Effector CD8-positive, alpha-beta T cell (primary cell): ENCODE measurements around the gene F10.

Source experiments
- DNase-seq: peaks from one replicate; lab custom pipeline; 2025; lab: John Stamatoyannopoulos, UW

Gene F10

GRCh38 chr13:113138792-113139551, 16.4 kb downstream of the F10 start:
- no peak for DNase-seq

GRCh38 chr13:113139577-113139976, 17.0 kb downstream of the F10 start:
- DNase-seq: no peak

- no peak for DNase-seq
Observed at GRCh38 chr13:113140677-113141600, 18.3 kb downstream of the F10 start.

- DNase-seq: no peak
Observed at GRCh38 chr13:113141601-113141970, 19.0 kb downstream of the F10 start.

- no peak for DNase-seq
Observed at GRCh38 chr13:113142876-113143275, 20.3 kb downstream of the F10 start.

GRCh38 chr13:113143466-113144254, 21.1 kb downstream of the F10 start:
- no peak for DNase-seq

GRCh38 chr13:113144255-113144629, 21.6 kb downstream of the F10 start:
- no peak for DNase-seq

- no peak for DNase-seq
Observed at GRCh38 chr13:113145496-113145895, 22.9 kb downstream of the F10 start.

GRCh38 chr13:113145911-113146598, 23.5 kb downstream of the F10 start:
- DNase-seq: no peak

- DNase-seq: no peak
Observed at GRCh38 chr13:113146750-113147149, 24.2 kb downstream of the F10 start.

GRCh38 chr13:113147206-113147605, 24.6 kb downstream of the F10 start:
- no peak for DNase-seq

GRCh38 chr13:113148407-113148806, 25.8 kb downstream of the F10 start:
- DNase-seq: no peak

- DNase-seq: no peak
Observed at GRCh38 chr13:113148940-113149503, 26.4 kb downstream of the F10 start.

GRCh38 chr13:113149711-113150549, 27.3 kb downstream of the F10 start:
- DNase-seq: no peak

- DNase-seq: no peak
Observed at GRCh38 chr13:113150550-113151365, 28.2 kb downstream of the F10 start.

GRCh38 chr13:113151745-113152690, 29.4 kb downstream of the F10 start:
- DNase-seq: no peak

GRCh38 chr13:113152691-113152983, 30.0 kb downstream of the F10 start:
- DNase-seq: no peak

- DNase-seq: no peak
Observed at GRCh38 chr13:113152984-113153809, 30.6 kb downstream of the F10 start.
